HEK293T (cell line): Measurements from ENCODE around the gene ELAC2.

Source experiments
- BHLHE40 ChIP-seq: fragments of 450-650 bp; IDR thresholded peaks from 2 replicates; pipeline ENCODE4 v1.6.1; 2016; ENCODE audit warnings: mild to moderate bottlenecking, moderate library complexity, borderline replicate concordance
- FOXK2 ChIP-seq: fragments of 450-650 bp; IDR thresholded peaks from 2 replicates; pipeline ENCODE4 v1.6.1; 2016; ENCODE audit warnings: mild to moderate bottlenecking
- FOXM1 ChIP-seq: fragments of 450-650 bp; IDR thresholded peaks from 2 replicates; pipeline ENCODE4 v1.6.1; 2017; ENCODE audit warnings: mild to moderate bottlenecking, borderline replicate concordance
- SUZ12 ChIP-seq: fragments of 450-650 bp; IDR thresholded peaks from 2 replicates; pipeline ENCODE4 v1.6.1; 2016; ENCODE audit warnings: mild to moderate bottlenecking

DNA sequence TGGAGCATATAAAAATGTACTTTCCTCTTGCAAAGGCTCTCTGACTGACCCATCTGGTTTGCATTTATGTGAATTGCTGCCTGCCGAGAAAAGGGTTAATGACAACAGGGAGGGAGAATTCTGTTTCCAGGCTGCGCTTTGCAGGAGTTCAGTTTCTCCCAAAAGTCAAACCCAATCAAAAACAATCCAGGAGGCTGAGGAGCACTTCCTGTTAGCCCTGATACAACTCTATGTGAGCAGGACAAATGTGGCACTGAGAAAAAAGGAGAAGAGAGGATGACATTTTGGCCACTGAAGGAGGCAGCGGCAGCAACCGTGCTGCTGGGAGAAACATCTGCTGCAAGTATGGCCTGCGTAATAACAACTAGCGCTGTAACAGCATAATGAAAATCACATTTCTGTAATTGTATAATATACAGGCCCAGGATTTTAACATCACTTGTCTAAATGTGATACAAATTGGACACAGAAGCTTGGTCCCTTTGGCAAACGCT is 26.8 kb upstream of the ELAC2 start:
- TF ChIP-seq FOXM1 (no peak), BHLHE40 (no peak), SUZ12 (no peak), FOXK2 (no peak)
